ENCODE data around the gene MAD1L1. TPM values are rescaled to one million over a fixed set of nuclear protein-coding genes. Genes with fewer than 3 reads are reported as not detected.

MAD1L1 gene
- total and polyA plus RNA-seq, 2 donors (not counting 3 experiments of a cell fraction or from before 2014, with no cell fraction given) = 34.1 to 42.3 TPM

GRCh38 chr7:1884583-1885350 lies 348.0 kb downstream of the MAD1L1 start:
- DNase-seq (ENCODE audit: low read depth, low spot score) (no peak), FAIRE-seq (no peak)
- Histone ChIP-seq H3K9me3 (replicated peaks; ENCODE audit: control insufficient read depth, insufficient read depth, low read length) (no peaks in the 10 kb centered on the region), H3K27ac (ENCODE audit: insufficient read depth, low read depth, low read length) (no peak overlapping the region), H3K4me1 (ENCODE audit: control insufficient read depth, extremely low read depth, insufficient read depth, low read length) (no peaks in the 10 kb centered on the region), H3K9ac (replicated peaks; ENCODE audit: extremely low read depth, insufficient read depth, low read length) (no peak overlapping the region), H3K79me2 (ENCODE audit: control insufficient read depth, insufficient read depth, low read length) (no peaks in the 10 kb centered on the region), H3K4me3 (replicated peaks in 1 of 3; ENCODE audit: insufficient read depth in 1 of 3, low read depth in 1 of 3, low read length in 3 of 3) (no peak overlapping the region), H3K27me3 (ENCODE audit: control insufficient read depth in 2 of 2, insufficient read depth in 2 of 2, low read length in 2 of 2) (no peaks in the 10 kb centered on the region), H3K36me3 (ENCODE audit: control insufficient read depth in 2 of 2, extremely low read depth in 1 of 2, insufficient read depth in 2 of 2, low read length in 2 of 2) (no peaks in the 10 kb centered on the region), H4K20me1 (replicated peaks; ENCODE audit: control insufficient read depth, extremely low read depth, insufficient read depth, low read length) (no peaks in the 10 kb centered on the region), H2AFZ (ENCODE audit: low read depth, low read length) (no peak overlapping the region), H3K9me1 (replicated peaks; ENCODE audit: control insufficient read depth, extremely low read depth, insufficient read depth, low read length) (no peaks in the 10 kb centered on the region), H3K4me2 (ENCODE audit: insufficient read depth, low read length) (no peak overlapping the region)
- ChIA-PET POLR2A (no interaction called here), CTCF (no interaction called here)
- dilution Hi-C loops (cut with MboI; ENCODE audit: extremely low pct_ligation_motif_present, low sequenced_read_pairs) = no loop called here
- no peak for TF ChIP-seq POLR2A (IDR thresholded peaks at IDR 0.05; ENCODE audit: low read depth, low read length)
- no peak for TF ChIP-seq GATA2 (IDR thresholded peaks at IDR 0.05; ENCODE audit: insufficient read depth, insufficient read length, low read depth, low read length)
- TF ChIP-seq JUN (IDR thresholded peaks at IDR 0.05; ENCODE audit: borderline replicate concordance, insufficient read depth, insufficient read length, low read depth) = no peak
- no peak for TF ChIP-seq POLR2AphosphoS5 (IDR thresholded peaks at IDR 0.05; ENCODE audit: insufficient read depth, low read depth, low read length)
- no TSS peak for BruUV-seq (replicated peaks)
- intact Hi-C loops (cut with micrococcal nuclease) = no loop called here

GRCh38 chr7:1883834-1884582 lies 348.7 kb downstream of the MAD1L1 start:
- no peak for DNase-seq (ENCODE audit: low read depth, low spot score)
- CTCF ChIA-PET = interaction anchor here (2.0 kb wide), 1 partner anchor 11 kb away, joined by 7 read pairs; no protein-coding TSS in a partner anchor
- no peaks in the 10 kb centered on the region for H3K36me3 ChIP-seq (ENCODE audit: control insufficient read depth in 2 of 2, extremely low read depth in 1 of 2, insufficient read depth in 2 of 2, low read length in 2 of 2)
- H4K20me1 ChIP-seq (replicated peaks; ENCODE audit: control insufficient read depth, extremely low read depth, insufficient read depth, low read length) = no peaks in the 10 kb centered on the region
- no peaks in the 10 kb centered on the region for H3K4me1 ChIP-seq (ENCODE audit: control insufficient read depth, extremely low read depth, insufficient read depth, low read length)
- POLR2A ChIA-PET = no interaction called here
- H3K9me3 ChIP-seq (replicated peaks; ENCODE audit: control insufficient read depth, insufficient read depth, low read length) = no peaks in the 10 kb centered on the region
- H3K27me3 ChIP-seq (ENCODE audit: control insufficient read depth in 2 of 2, insufficient read depth in 2 of 2, low read length in 2 of 2) = no peaks in the 10 kb centered on the region
- BruUV-seq (replicated peaks) = no TSS peak
- TF ChIP-seq FOS (IDR thresholded peaks at IDR 0.05; ENCODE audit: borderline replicate concordance, insufficient read depth, low read length) (no peak), GATA2 (IDR thresholded peaks at IDR 0.05; ENCODE audit: insufficient read depth, insufficient read length, low read depth, low read length) (no peak), EZH2 (IDR thresholded peaks at IDR 0.05; ENCODE audit: borderline replicate concordance, low read depth, low read length, severe bottlenecking) (no peak), MYC (IDR thresholded peaks at IDR 0.05; ENCODE audit: low read depth, low read length) (no peak), JUN (IDR thresholded peaks at IDR 0.05; ENCODE audit: borderline replicate concordance, insufficient read depth, insufficient read length, low read depth) (no peak), CTCF (IDR thresholded peaks at IDR 0.05; ENCODE audit: extremely low read depth in 1 of 2, insufficient read depth in 1 of 2, low read depth in 1 of 2, low read length in 2 of 2) (no peak), POLR2A (IDR thresholded peaks at IDR 0.05; ENCODE audit: low read depth, low read length) (no peak), MAX (IDR thresholded peaks at IDR 0.05; ENCODE audit: insufficient read depth, insufficient read length) (no peak), POLR2AphosphoS5 (IDR thresholded peaks at IDR 0.05; ENCODE audit: insufficient read depth, low read depth, low read length) (no peak)
- no peak overlapping the region for H3K27ac ChIP-seq (ENCODE audit: insufficient read depth, low read depth, low read length)
- intact Hi-C loops (cut with micrococcal nuclease) = no loop called here
- dilution Hi-C loops (cut with MboI; ENCODE audit: extremely low pct_ligation_motif_present, low sequenced_read_pairs) = no loop called here
- no peak for FAIRE-seq
- no peaks in the 10 kb centered on the region for H3K9me1 ChIP-seq (replicated peaks; ENCODE audit: control insufficient read depth, extremely low read depth, insufficient read depth, low read length)
- H2AFZ ChIP-seq (ENCODE audit: low read depth, low read length) = no peak overlapping the region
- H3K79me2 ChIP-seq (ENCODE audit: control insufficient read depth, insufficient read depth, low read length) = no peaks in the 10 kb centered on the region
- no peak overlapping the region for H3K4me2 ChIP-seq (ENCODE audit: insufficient read depth, low read length)
- no peak overlapping the region for H3K9ac ChIP-seq (replicated peaks; ENCODE audit: extremely low read depth, insufficient read depth, low read length)
- H3K4me3 ChIP-seq (replicated peaks in 1 of 3; ENCODE audit: insufficient read depth in 1 of 3, low read depth in 1 of 3, low read length in 3 of 3) = no peak overlapping the region
